HCT116 (cell line): ENCODE measurements around the gene PRPF40A.

Experiments used
- CTCF ChIP-seq, 3 experiments: fragments of 200-600 bp in 1 of 3; sonication (generic) in 1 of 3; IDR thresholded peaks in 2 of 3; conservative IDR thresholded peaks in 1 of 3; 2 replicates each; pipeline ENCODE4 v1.5.1; 2012 to 2017; ENCODE audit warnings: low read depth in 2 of 3, low read length in 2 of 3, antibody characterized with exemption in 1 of 3, borderline replicate concordance in 1 of 3, control low read depth in 1 of 3, mild to moderate bottlenecking in 1 of 3, mixed read lengths in 1 of 3, mixed run types in 1 of 3, moderate library complexity in 1 of 3; ENCODE audit not compliant: insufficient read depth in 1 of 3
- EZH2 ChIP-seq: fragments of 200-600 bp; sonication (generic); IDR thresholded peaks from 2 replicates; pipeline ENCODE4 v1.6.1; 2017; ENCODE audit warnings: antibody characterized with exemption, mixed run types
- SRF ChIP-seq: IDR thresholded peaks from 2 replicates; pipeline ENCODE4 v1.6.1; 2012; ENCODE audit warnings: low read depth
- YY1 ChIP-seq: IDR thresholded peaks from 2 replicates; pipeline ENCODE4 v1.6.1; 2011; ENCODE audit warnings: low read length, low read depth, moderate library complexity, mild to moderate bottlenecking; ENCODE audit not compliant: insufficient replicate concordance; ENCODE audit errors: extremely low read depth
- ZBTB33 ChIP-seq: IDR thresholded peaks from 2 replicates; pipeline ENCODE4 v1.6.1; 2011; ENCODE audit warnings: mild to moderate bottlenecking, low read length, moderate library complexity; ENCODE audit not compliant: insufficient replicate concordance; ENCODE audit errors: extremely low read depth
- ZFX ChIP-seq: fragments of 450-650 bp; IDR thresholded peaks from 2 replicates; pipeline ENCODE4 v1.6.1; 2017

- no peak for TF ChIP-seq CTCF (IDR thresholded peaks at IDR 0.05 in 2 of 3, conservative IDR thresholded peaks at IDR 0.05 in 1 of 3; ENCODE audit: borderline replicate concordance in 1 of 3, insufficient read depth in 1 of 3, low read depth in 2 of 3, low read length in 2 of 3)
- TF ChIP-seq EZH2: no peak
- TF ChIP-seq ZFX: peak; percentile 14; the same call in 1 of the 2 replicates
- TF ChIP-seq SRF: no peak
- TF ChIP-seq ZBTB33: no peak
- peak; percentile 64 for TF ChIP-seq YY1
Measured at GRCh38 chr2:152718076-152718908, 1.0 kb upstream of the PRPF40A start, which contains the start of gene ARL6IP6.
